ENCODE results near the gene DHX34. TPM values are rescaled to one million over a fixed set of nuclear protein-coding genes. Genes with fewer than 3 reads are reported as not detected.

Gene DHX34
- total RNA-seq, 4 donors from 2014 or later = 10.7 to 20.8 (median 17.7) TPM

GRCh38 chr19:47377801-47378200, 28.7 kb downstream of the DHX34 start:
- intact Hi-C loops (cut with DNase I) = no loop called here
- no peak for TF ChIP-seq POLR2A (IDR thresholded peaks at IDR 0.05)
- no peak for TF ChIP-seq CTCF (IDR thresholded peaks at IDR 0.05)
- WGBS, 2 donors = 86% methylated on average over 3 of the region's 12 CpGs; no CpG with 5 or more reads in 1 of the 2 donors
- Histone ChIP-seq H3K9me3 (no peaks in the 10 kb centered on the region), H3K36me3 (peaks cover 53 to 97% (median 70%) of the 10 kb centered on the region in 3 donors), H3K27ac (no peak overlapping the region), H3K4me3 (no peak overlapping the region), H3K27me3 (no peaks in the 10 kb centered on the region), H3K4me1 (no peaks in the 10 kb centered on the region)
- no peak for DNase-seq

- no peaks in the 10 kb centered on the region for H3K27me3 ChIP-seq
- peaks cover 51 to 93% (median 65%) of the 10 kb centered on the region in 3 donors for H3K36me3 ChIP-seq
- no peak overlapping the region for H3K4me3 ChIP-seq
- intact Hi-C loops (cut with DNase I) = no loop called here
- no peak for DNase-seq
- no peaks in the 10 kb centered on the region for H3K4me1 ChIP-seq
- WGBS, 2 donors = 93 to 96% methylated on average over 4 to 6 of the region's 11 CpGs
- TF ChIP-seq POLR2A (IDR thresholded peaks at IDR 0.05) = no peak
- no peak for TF ChIP-seq CTCF (IDR thresholded peaks at IDR 0.05)
- H3K27ac ChIP-seq = no peak overlapping the region
- H3K9me3 ChIP-seq = no peaks in the 10 kb centered on the region
Observed at GRCh38 chr19:47378246-47378645, 29.1 kb downstream of the DHX34 start.

GRCh38 chr19:47379381-47379938, 30.3 kb downstream of the DHX34 start:
- no peak overlapping the region for H3K27ac ChIP-seq
- DNase-seq = no peak
- no peaks in the 10 kb centered on the region for H3K27me3 ChIP-seq
- no peaks in the 10 kb centered on the region for H3K4me1 ChIP-seq
- H3K9me3 ChIP-seq = no peaks in the 10 kb centered on the region
- H3K36me3 ChIP-seq = peaks cover 45 to 80% (median 54%) of the 10 kb centered on the region in 3 donors
- 88 to 93% methylated on average over 3 to 19 of the region's 23 CpGs for WGBS, 2 donors
- no peak overlapping the region for H3K4me3 ChIP-seq
- TF ChIP-seq POLR2A (IDR thresholded peaks at IDR 0.05) = no peak
- intact Hi-C loops (cut with DNase I) = no loop called here

GRCh38 chr19:47380559-47380958, 31.4 kb downstream of the DHX34 start:
- peaks cover 40 to 69% (median 43%) of the 10 kb centered on the region in 3 donors for H3K36me3 ChIP-seq

GRCh38 chr19:47381121-47381520, 32.0 kb downstream of the DHX34 start:
- Histone ChIP-seq H3K36me3 (peaks cover 35 to 64% (median 38%) of the 10 kb centered on the region in 3 donors), H3K27ac (no peak overlapping the region), H3K4me3 (no peak overlapping the region), H3K9me3 (no peaks in the 10 kb centered on the region), H3K4me1 (no peaks in the 10 kb centered on the region), H3K27me3 (no peaks in the 10 kb centered on the region)
- no peak for DNase-seq
- TF ChIP-seq CTCF (IDR thresholded peaks at IDR 0.05) (no peak), POLR2A (IDR thresholded peaks at IDR 0.05) (no peak)
- intact Hi-C loops (cut with DNase I) = no loop called here
- 86 to 89% methylated on average over 5 to 9 of the region's 14 CpGs for WGBS, 2 donors

More at GRCh38 chr19:47380559-47380958, 31.4 kb downstream of the DHX34 start:
- no peaks in the 10 kb centered on the region for H3K9me3 ChIP-seq
- no peaks in the 10 kb centered on the region for H3K4me1 ChIP-seq
- TF ChIP-seq CTCF (IDR thresholded peaks at IDR 0.05) = no peak
- TF ChIP-seq POLR2A (IDR thresholded peaks at IDR 0.05) = no peak
- H3K27ac ChIP-seq = no peak overlapping the region
- DNase-seq = no peak
- no peaks in the 10 kb centered on the region for H3K27me3 ChIP-seq
- 90 to 93% methylated on average over 3 to 5 of the region's 6 CpGs for WGBS, 2 donors
- H3K4me3 ChIP-seq = no peak overlapping the region
- intact Hi-C loops (cut with DNase I) = no loop called here

All from esophagus squamous epithelium (tissue), 5 donors.